Measurements from ENCODE around the gene LRRC25. TPM values are rescaled to one million over a fixed set of nuclear protein-coding genes. Genes with fewer than 3 reads are reported as not detected.
A peak's percentile ranks its signal among the peaks of the same experiment; 100 is the strongest.

LRRC25 gene
- total RNA-seq, 1 experiment from 2014 or later, result not detected

- H2BK5ac ChIP-seq (ENCODE audit: insufficient read length, low read length), result no peak overlapping the region
- no peaks in the 10 kb centered on the region for H3K27me3 ChIP-seq (ENCODE audit: insufficient read depth, low read length)
- H4K20me1 ChIP-seq (ENCODE audit: control insufficient read depth, insufficient read depth, insufficient read length), result peaks cover under 1% of the 10 kb centered on the region
- no peak overlapping the region for H3K18ac ChIP-seq (ENCODE audit: insufficient read length, low read depth, low read length)
- Mint-ChIP-seq H3K9me3 (no peaks in the 10 kb centered on the region), H3K27ac (peak overlapping the region in 1 of 3 experiments; percentile 86; a peak in 1 of 7 replicates), H3K4me3 (peak overlapping the region; percentile 52 to 74), H3K4me1 (peaks cover 24 to 29% of the 10 kb centered on the region in 2 experiments), H3K36me3 (ENCODE audit: insufficient read depth in 1 of 3, low read depth in 3 of 3) (peaks cover 0 to 5% (median 5%) of the 10 kb centered on the region in 3 experiments; a peak in 4 of 7 replicates), H3K27me3 (ENCODE audit: low read depth) (peaks cover 3% of the 10 kb centered on the region; the same call in 1 of the 2 replicates)
- H3K9ac ChIP-seq (ENCODE audit: extremely low read depth, insufficient read length, low read length), result no peak overlapping the region
- H3K23me2 ChIP-seq (ENCODE audit: insufficient read length, low read depth, low read length, poor library complexity, severe bottlenecking), result peaks cover 5% of the 10 kb centered on the region
- no peak overlapping the region for H3K27ac ChIP-seq (ENCODE audit: insufficient read length, low read depth, low read length)
- no peak overlapping the region for H3T11ph ChIP-seq (ENCODE audit: low read length)
- DNase-seq, result no peak
- H3K23ac ChIP-seq (ENCODE audit: insufficient read length, low read depth, low read length), result no peak overlapping the region
- no peak overlapping the region for H2AFZ ChIP-seq (ENCODE audit: low read length)
- H3K79me2 ChIP-seq (ENCODE audit: insufficient read depth, low read length), result no peaks in the 10 kb centered on the region
- H2BK120ac ChIP-seq (ENCODE audit: low read depth, low read length, poor library complexity, severe bottlenecking), result no peak overlapping the region
- no peaks in the 10 kb centered on the region for H3K9me3 ChIP-seq (ENCODE audit: control insufficient read depth, low read depth, low read length)
- no peak overlapping the region for H4K8ac ChIP-seq (replicated peaks; ENCODE audit: insufficient read length, low read depth, low read length)
- H3K4me2 ChIP-seq (ENCODE audit: insufficient read depth, insufficient read length, low read length), result no peak overlapping the region
- no peak for TF ChIP-seq CTCF (conservative IDR thresholded peaks at IDR 0.05)
- no CpG with 5 or more reads among the region's 13 CpGs for WGBS (ENCODE audit: extremely low coverage, insufficient read length, low lambda C conversion rate)
- no peak overlapping the region for H2AK5ac ChIP-seq (ENCODE audit: insufficient read length, low read length)
- no peak overlapping the region for H4K5ac ChIP-seq (ENCODE audit: insufficient read length, low read depth, low read length)
- H2BK15ac ChIP-seq (ENCODE audit: low read depth, low read length), result no peak overlapping the region
- H2BK20ac ChIP-seq (ENCODE audit: low read depth, low read length, poor library complexity, severe bottlenecking), result no peak overlapping the region
- no peaks in the 10 kb centered on the region for H3K79me1 ChIP-seq (ENCODE audit: insufficient read depth, low read depth, low read length, poor library complexity, severe bottlenecking)
- no peak overlapping the region for H3K14ac ChIP-seq (ENCODE audit: insufficient read depth, low read length)
- H3K4ac ChIP-seq (ENCODE audit: low read depth, low read length), result no peak overlapping the region
- no peaks in the 10 kb centered on the region; the same call in 1 of the 2 replicates for H3K4me1 ChIP-seq (ENCODE audit: insufficient read depth, low read length)
- no peak overlapping the region for H4K91ac ChIP-seq (ENCODE audit: insufficient read length, low read depth, low read length)
- no peak overlapping the region for H3K56ac ChIP-seq (ENCODE audit: insufficient read length, low read depth, low read length)
- H2BK12ac ChIP-seq (ENCODE audit: insufficient read length, low read depth, low read length), result no peak overlapping the region
These were observed 32.4 kb upstream of the LRRC25 start for GRCh38 chr19:18429717-18430416.
